NT2/D1 (cell line): ENCODE measurements around the gene LTBR.

Experiments
- SUZ12 ChIP-seq: IDR thresholded peaks from 2 replicates; pipeline ENCODE4 v1.6.1; 2011; ENCODE audit not compliant: insufficient read length, insufficient read depth; ENCODE audit errors: extremely low read depth
- YY1 ChIP-seq: IDR thresholded peaks from 2 replicates; pipeline ENCODE4 v1.6.1; 2011; ENCODE audit not compliant: insufficient read length, insufficient read depth
- ZNF274 ChIP-seq: IDR thresholded peaks from 2 replicates; pipeline ENCODE4 v1.6.1; 2011; ENCODE audit warnings: mild to moderate bottlenecking, low read depth, low read length

DNA sequence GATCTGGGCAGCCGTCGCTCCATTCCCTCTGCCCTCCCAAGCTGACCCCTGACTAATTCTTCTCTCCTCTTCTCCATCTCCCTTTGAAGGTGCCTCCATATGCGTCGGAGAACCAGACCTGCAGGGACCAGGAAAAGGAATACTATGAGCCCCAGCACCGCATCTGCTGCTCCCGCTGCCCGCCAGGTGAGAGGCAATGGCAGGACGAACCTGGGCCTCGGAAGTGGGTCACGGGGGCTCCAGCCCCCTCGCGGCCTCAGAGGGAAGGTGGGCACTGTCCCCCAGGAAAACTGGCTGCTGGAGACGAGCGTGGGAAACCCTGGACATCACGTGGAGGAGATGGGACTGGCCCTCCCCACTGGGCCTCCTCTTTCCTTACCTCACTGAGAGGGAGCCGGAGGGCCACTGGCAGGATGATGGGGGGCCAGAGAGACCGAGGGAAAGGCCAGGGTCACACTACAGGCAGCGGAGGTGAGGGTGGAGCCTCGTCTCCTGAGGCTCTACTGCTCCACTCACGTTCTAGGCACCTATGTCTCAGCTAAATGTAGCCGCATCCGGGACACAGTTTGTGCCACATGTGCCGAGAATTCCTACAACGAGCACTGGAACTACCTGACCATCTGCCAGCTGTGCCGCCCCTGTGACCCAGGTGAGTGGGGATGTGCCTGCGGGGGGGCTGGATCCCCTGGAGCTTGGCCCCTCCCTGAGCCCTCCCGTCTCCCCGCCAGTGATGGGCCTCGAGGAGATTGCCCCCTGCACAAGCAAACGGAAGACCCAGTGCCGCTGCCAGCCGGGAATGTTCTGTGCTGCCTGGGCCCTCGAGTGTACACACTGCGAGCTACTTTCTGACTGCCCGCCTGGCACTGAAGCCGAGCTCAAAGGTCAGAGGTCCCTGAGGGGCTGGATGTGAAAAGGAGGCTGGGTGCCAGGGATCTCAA, 806 bp downstream of the LTBR start:
- TF ChIP-seq YY1 = no peak
- no peak for TF ChIP-seq ZNF274
- no peak for TF ChIP-seq SUZ12
